GM10248 (cell line): Measurements from ENCODE around the gene SUN1.
A peak's percentile ranks its signal among the peaks of the same experiment; 100 is the strongest.

Experiments
- CTCF ChIA-PET: fragments of 300-600 bp; sonication (Branson Sonifier 250); formaldehyde crosslinking; extraction: SDS; loops from one replicate; lab custom pipeline; 2021; ENCODE audit warnings: antibody characterized with exemption; lab: Yijun Ruan, JAX
- POLR2A ChIA-PET: fragments of 350-650 bp; sonication (Branson Sonifier 250); formaldehyde crosslinking; extraction: SDS; loops from one replicate; lab custom pipeline; 2020; ENCODE audit warnings: antibody characterized with exemption; lab: Yijun Ruan, JAX
- DNase-seq: peaks from one replicate; pipeline ENCODE4 v3.0.0; 2012; ENCODE audit errors: extremely low spot score
- TF ChIP-seq, protein P1 (sequence below): IDR thresholded peaks from 2 replicates; pipeline ENCODE4 v1.5.1; 2012; ENCODE audit warnings: mild to moderate bottlenecking, low read depth; ENCODE audit errors: extremely low read depth, missing control alignments, control extremely low read depth

SUN1 gene

DNA sequence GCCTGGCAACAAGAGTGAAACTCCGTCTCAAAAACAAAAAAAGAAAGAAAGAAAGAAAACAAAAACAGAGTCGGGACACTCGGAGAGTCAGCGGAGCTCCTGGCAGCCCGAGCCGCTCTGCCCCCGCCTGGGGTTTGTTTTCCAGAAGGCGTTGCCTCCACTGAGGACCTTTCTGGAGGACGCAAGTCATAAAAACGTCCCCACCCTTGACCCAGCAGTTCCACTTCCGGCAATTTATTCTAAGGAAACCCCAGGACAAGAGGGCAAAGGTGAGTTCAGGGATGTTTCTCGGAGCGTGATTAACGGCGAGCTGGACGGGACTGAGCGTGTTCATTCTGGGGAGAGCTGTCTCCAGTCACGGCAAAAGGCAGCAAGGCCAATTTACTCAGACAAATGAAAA lies 27.0 kb upstream of the SUN1 start:
- no peak for DNase-seq
- TF ChIP-seq, protein P1, sequence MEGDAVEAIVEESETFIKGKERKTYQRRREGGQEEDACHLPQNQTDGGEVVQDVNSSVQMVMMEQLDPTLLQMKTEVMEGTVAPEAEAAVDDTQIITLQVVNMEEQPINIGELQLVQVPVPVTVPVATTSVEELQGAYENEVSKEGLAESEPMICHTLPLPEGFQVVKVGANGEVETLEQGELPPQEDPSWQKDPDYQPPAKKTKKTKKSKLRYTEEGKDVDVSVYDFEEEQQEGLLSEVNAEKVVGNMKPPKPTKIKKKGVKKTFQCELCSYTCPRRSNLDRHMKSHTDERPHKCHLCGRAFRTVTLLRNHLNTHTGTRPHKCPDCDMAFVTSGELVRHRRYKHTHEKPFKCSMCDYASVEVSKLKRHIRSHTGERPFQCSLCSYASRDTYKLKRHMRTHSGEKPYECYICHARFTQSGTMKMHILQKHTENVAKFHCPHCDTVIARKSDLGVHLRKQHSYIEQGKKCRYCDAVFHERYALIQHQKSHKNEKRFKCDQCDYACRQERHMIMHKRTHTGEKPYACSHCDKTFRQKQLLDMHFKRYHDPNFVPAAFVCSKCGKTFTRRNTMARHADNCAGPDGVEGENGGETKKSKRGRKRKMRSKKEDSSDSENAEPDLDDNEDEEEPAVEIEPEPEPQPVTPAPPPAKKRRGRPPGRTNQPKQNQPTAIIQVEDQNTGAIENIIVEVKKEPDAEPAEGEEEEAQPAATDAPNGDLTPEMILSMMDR, result no peak
- CTCF ChIA-PET, result interaction anchor here (0.8 to 1.7 kb wide), 2 partner anchors 15 to 68 kb away, joined by 3 to 4 read pairs; no protein-coding TSS in a partner anchor
- POLR2A ChIA-PET, result no interaction called here

DNA sequence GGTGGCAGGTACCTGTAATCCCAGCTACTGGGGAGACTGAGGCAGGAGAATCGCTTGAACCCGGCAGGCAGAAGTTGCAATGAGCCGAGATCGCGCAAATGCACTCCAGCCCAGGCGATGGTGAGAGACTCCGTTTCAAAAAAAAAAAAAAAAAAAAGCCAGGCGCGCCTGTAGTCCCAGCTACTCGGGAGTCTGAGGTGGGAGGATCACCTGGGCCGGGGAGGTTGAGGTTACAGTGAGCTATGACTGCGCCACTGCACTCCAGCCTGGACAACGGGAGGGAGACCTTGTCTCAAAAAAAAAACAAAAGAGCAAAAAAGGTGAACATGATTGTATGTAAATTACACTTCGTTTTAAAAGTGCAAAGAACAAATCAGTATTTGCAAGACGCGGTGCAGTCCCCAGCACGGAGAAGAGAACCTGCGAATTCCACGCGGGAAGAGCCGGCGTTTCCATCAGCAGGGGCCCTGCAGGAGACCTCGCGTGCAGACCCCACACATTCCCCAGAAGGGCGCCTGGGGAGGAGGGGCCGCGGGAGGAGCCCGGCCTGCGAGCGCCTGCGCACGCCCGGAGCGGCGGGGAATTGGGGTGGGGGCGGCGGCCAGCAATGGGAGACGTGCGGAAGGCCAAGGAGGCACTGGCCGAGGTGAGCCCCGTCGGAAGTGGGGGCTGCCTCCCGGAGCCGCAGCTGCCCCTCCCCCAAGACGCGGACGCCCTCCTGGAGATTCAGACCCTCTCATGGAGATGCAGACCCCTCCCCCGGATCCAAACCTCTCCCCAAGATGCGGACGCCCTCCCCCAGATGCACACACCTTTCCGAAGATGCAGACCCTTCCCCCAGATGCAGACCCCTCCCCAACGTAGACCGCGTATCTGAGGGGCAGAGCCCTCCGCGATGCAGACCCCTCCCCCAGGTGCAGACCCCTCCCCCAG lies 16.7 kb upstream of the SUN1 start:
- TF ChIP-seq, protein P1, result no peak
- peak; percentile 41 for DNase-seq
- CTCF ChIA-PET, result interaction anchor here (1.0 to 1.6 kb wide), 2 partner anchors 58 kb away, joined by 3 to 4 read pairs; no protein-coding TSS in a partner anchor

DNA sequence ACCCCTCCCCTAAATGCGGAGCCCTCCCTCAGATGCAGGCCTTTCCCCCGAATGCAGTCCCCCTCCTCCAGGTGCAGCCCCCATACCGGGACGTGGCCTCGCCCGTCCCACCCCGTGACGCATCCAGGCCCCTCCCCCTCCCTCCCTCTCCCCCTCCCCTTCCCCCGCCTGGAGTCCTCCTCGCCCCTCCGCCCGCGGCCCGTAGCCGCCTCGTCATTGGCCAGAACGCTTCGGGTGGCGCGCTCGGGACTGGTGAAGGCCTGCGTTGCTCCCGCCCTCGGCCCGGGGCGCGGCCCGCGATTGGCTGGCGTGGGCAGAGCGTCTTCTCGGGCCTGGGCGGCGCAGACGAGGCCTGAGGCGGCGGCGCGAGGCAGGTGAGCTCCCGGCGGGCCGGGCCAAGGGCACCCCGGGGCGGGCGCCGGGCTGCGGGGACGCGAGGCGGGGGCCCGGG lies 16.0 kb upstream of the SUN1 start:
- TF ChIP-seq, protein P1, result no peak
- DNase-seq, result peak; percentile 99
- CTCF ChIA-PET, result interaction anchor here (0.8 to 2.4 kb wide), 5 partner anchors 8 to 57 kb away, joined by 3 to 9 read pairs (median 3); no protein-coding TSS in a partner anchor
- POLR2A ChIA-PET, result interaction anchor here (1.0 kb wide), 1 partner anchor 16 kb away, joined by 8 read pairs; the partner anchor contains the start of gene SUN1

More for the DNA sequence above, 16.7 kb upstream of the SUN1 start:
- POLR2A ChIA-PET, result interaction anchor here (1.0 kb wide), 1 partner anchor 16 kb away, joined by 8 read pairs; the partner anchor contains the start of gene SUN1

DNA sequence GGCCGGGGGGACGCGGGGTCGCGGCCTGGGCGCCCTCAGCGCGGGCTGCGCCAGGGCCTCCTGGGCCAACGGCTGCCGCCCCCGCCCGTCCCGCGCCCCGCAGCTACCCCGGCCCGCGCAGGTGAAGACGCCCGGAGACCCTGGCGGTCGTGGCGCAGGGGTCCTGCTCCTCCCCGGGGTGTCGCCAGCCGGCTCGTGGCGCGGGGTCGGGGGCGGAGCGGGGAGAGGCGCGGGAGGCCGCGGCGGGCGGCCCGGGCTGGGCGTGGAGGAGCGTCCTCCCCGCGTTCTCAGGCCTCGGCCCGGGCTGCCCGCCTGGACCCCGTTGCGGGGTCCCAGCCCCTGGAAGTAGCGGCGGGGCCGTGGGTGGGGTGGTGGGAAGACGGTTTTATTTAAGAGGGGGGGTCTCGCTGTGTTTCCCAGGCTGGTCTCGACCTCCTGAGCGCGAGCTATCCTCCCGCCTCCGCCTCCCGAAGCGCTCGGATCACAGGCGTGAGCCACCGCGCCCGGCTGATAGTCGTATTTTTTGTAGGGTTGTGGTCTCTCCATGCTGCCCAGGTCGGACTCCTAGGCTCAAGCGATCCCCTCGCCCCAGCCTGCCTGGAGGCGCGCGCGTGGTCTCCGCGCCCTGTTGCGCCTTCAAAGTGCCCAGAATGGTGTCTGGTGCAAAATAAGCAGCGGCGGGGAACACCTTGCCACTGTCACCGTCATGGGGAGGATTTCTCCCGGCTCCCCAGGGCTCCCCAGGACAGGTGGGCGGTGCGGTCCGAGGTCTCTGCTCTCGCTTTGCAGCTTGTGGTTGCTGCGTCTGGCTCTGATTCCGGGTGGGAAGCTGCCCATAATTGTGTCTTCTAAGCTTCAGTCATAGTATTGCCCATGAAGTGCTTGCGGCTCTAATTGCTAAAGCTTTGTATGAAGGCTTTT lies 15.3 kb upstream of the SUN1 start:
- TF ChIP-seq, protein P1, result no peak
- POLR2A ChIA-PET, result interaction anchor here (1.0 kb wide), 1 partner anchor 15 kb away, joined by 8 read pairs; the partner anchor contains the start of gene SUN1
- DNase-seq, result no peak
- CTCF ChIA-PET, result interaction anchor here (0.8 to 2.4 kb wide), 7 partner anchors 9 to 57 kb away, joined by 3 to 9 read pairs (median 3); partner anchors contain the start of gene SUN1

DNA sequence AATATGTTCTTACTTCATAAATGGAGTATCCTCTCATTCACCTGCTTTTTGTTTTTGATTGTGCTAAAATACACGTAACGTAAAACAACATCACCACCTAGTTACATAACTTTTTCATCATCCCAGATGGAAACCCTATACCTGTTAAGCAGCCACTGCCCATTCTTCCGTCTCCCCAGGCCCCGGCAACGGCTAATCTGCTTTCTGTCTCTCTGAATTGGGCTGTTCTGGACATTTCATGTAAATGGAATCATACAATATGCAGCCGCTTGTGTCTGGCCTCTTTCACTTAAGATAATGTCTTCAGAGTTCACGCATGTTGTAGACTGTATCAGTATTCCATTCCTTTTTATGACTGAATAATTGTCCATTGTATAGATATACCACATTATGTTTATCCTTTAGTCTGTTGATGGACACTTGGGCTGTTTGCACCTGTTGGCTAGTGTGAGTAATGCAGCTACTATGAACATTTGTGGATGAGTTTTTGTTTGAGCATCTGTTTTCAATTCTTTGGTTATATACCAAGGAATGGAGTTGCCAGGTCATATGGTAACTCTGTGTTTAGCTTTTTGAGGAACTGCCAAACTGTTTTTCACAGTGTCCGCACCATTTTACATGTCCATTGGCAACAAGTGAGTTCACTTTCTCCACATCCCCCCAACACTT lies 14.1 kb upstream of the SUN1 start:
- no peak for DNase-seq
- TF ChIP-seq, protein P1, result no peak
- ChIA-PET CTCF (interaction anchor here (0.6 to 2.4 kb wide), 11 partner anchors 8 to 55 kb away, joined by 3 to 9 read pairs (median 3); partner anchors contain the start of gene SUN1), POLR2A (no interaction called here)
